Upper lobe of right lung (tissue), 1 donor: ENCODE measurements around the gene TFB1M. TPM values are rescaled to one million over a fixed set of nuclear protein-coding genes. Genes with fewer than 3 reads are reported as not detected.

Source experiments
- ATAC-seq: fragments of 200-7000 bp; cut with Tn5 transposase; one replicate; pipeline ENCODE4 v1.9.1; 2020; ENCODE audit warnings: mild to moderate bottlenecking, moderate library complexity
- DNase-seq: peaks from one replicate; pipeline ENCODE4 v3.0.0-alpha.2; 2020
- H3K27ac ChIP-seq: fragments of 200-600 bp; one replicate; pipeline ENCODE4 v1.8.0; 2022
- H3K27me3 ChIP-seq: fragments of 200-600 bp; one replicate; pipeline ENCODE4 v1.8.0; 2022; ENCODE audit warnings: mild to moderate bottlenecking
- H3K36me3 ChIP-seq: fragments of 200-600 bp; one replicate; pipeline ENCODE4 v1.8.0; 2022
- H3K4me1 ChIP-seq: fragments of 200-600 bp; one replicate; pipeline ENCODE4 v1.8.0; 2022
- H3K4me3 ChIP-seq: fragments of 200-600 bp; one replicate; pipeline ENCODE4 v1.8.0; 2022; ENCODE audit warnings: mild to moderate bottlenecking
- H3K9me3 ChIP-seq: fragments of 200-600 bp; one replicate; pipeline ENCODE4 v1.8.0; 2022
- intact Hi-C: fragments of 100-400 bp; cut with DNase I; formaldehyde crosslinking; loops from one replicate; pipeline ENCODE4 v1.11.0; 2022
- total RNA-seq: library from RNA; stranded (reverse); fragmentation: NEBNext Ultra II Directional; extraction: Animal tissue kit (Norgen Biotek cat#: 25700); gene quantifications from one replicate; pipeline ENCODE4 v1.2.1, GENCODE V29; 2021
- TF ChIP-seq, protein P1 (sequence below): fragments of 200-600 bp; IDR thresholded peaks from one replicate; pipeline ENCODE4 v1.8.0; 2022; ENCODE audit warnings: antibody characterized with exemption
- donor health status: DM: no; HTN: yes; CAD: no; lungs with severe emphysema.

Gene TFB1M
- total RNA-seq, 1 donor from 2014 or later = 18.6 TPM

DNA sequence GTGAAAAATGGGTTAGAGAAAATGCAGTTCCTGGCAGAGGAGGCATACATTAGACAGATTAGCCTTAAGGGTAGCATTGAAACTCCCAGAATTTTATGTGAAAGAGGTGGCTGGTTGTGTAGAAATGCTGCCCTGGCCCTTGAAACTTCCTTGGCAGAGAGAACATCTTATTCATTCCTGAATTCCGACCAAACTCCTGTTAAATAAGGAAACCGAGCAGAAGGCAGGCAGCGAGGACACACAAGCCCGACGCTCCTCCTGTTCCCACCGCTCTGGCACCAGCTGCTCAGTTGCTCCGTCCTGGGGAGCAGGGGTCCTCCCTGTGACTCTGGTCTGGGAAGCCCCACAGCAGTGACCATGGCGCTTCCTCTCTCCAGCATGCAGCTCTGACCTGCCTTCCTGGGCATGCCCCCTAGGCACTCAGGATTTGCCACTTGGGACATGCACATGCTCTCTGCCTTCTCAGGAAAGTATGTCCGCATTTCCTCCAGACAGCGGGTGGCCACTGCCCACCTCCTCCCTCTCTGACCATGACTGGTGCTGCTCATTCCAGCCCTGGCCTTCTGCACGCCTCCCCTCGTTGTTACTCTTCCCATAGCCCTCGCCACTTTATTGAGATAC lies 85.6 kb downstream of the TFB1M start:
- ATAC-seq = peak; percentile 25
- TF ChIP-seq, protein P1, sequence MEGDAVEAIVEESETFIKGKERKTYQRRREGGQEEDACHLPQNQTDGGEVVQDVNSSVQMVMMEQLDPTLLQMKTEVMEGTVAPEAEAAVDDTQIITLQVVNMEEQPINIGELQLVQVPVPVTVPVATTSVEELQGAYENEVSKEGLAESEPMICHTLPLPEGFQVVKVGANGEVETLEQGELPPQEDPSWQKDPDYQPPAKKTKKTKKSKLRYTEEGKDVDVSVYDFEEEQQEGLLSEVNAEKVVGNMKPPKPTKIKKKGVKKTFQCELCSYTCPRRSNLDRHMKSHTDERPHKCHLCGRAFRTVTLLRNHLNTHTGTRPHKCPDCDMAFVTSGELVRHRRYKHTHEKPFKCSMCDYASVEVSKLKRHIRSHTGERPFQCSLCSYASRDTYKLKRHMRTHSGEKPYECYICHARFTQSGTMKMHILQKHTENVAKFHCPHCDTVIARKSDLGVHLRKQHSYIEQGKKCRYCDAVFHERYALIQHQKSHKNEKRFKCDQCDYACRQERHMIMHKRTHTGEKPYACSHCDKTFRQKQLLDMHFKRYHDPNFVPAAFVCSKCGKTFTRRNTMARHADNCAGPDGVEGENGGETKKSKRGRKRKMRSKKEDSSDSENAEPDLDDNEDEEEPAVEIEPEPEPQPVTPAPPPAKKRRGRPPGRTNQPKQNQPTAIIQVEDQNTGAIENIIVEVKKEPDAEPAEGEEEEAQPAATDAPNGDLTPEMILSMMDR = no peak
- Histone ChIP-seq H3K36me3 (no peaks in the 10 kb centered on the region), H3K4me3 (no peak overlapping the region), H3K9me3 (no peaks in the 10 kb centered on the region), H3K27me3 (no peaks in the 10 kb centered on the region), H3K4me1 (no peaks in the 10 kb centered on the region), H3K27ac (no peak overlapping the region)
- no peak for DNase-seq
- intact Hi-C loops = no loop called here

DNA sequence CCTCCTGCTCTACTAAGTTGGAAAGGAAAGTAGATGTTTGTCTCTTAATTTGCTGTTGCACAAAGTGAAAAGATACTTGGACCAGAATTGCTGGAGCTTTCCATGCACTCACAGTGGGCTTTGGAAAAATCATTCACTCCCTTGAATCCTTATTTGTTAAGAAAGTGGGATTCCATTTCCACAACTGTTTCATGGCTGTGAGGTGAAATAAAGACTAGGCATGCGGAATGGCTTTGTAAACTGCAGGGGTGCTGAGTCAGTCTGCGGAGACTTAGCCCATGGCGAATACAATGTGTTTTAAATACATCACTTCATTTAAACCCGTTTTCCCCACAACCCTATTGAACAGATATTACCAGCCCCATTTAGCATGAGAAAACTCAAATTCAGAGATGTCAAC lies 87.2 kb downstream of the TFB1M start:
- intact Hi-C loops = no loop called here
- H3K4me3 ChIP-seq = no peak overlapping the region
- no peak for ATAC-seq

DNA sequence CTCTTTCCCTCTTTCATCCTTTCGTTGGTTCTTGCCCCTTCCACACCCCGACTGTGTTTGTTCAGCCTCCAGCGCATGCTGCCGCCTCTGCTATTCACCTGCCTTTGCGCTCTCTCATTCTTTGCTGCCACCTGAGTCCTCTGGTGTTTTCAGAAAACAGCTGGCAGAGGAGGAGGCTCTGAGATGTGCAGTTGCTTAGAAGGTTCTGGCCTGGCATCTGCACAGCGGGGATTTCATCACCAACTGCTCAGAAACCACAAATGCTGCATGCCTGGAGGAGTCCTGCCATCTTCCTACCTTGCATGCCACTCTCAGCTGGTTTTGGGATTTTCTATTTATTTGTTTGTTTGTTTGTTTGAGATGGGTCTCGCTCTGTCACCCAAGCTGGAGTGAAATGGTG lies 89.7 kb downstream of the TFB1M start:
- Histone ChIP-seq H3K36me3 (no peaks in the 10 kb centered on the region), H3K4me1 (no peaks in the 10 kb centered on the region), H3K4me3 (no peak overlapping the region), H3K27me3 (no peaks in the 10 kb centered on the region), H3K27ac (no peak overlapping the region), H3K9me3 (no peaks in the 10 kb centered on the region)
- DNase-seq (no peak), ATAC-seq (no peak)
- intact Hi-C loops = no loop called here
- TF ChIP-seq, protein P1 = no peak

More for the DNA sequence above, 87.2 kb downstream of the TFB1M start:
- Histone ChIP-seq H3K9me3 (no peaks in the 10 kb centered on the region), H3K27ac (no peak overlapping the region), H3K36me3 (no peaks in the 10 kb centered on the region), H3K4me1 (no peaks in the 10 kb centered on the region), H3K27me3 (no peaks in the 10 kb centered on the region)
- DNase-seq = no peak
- TF ChIP-seq, protein P1 = no peak

DNA sequence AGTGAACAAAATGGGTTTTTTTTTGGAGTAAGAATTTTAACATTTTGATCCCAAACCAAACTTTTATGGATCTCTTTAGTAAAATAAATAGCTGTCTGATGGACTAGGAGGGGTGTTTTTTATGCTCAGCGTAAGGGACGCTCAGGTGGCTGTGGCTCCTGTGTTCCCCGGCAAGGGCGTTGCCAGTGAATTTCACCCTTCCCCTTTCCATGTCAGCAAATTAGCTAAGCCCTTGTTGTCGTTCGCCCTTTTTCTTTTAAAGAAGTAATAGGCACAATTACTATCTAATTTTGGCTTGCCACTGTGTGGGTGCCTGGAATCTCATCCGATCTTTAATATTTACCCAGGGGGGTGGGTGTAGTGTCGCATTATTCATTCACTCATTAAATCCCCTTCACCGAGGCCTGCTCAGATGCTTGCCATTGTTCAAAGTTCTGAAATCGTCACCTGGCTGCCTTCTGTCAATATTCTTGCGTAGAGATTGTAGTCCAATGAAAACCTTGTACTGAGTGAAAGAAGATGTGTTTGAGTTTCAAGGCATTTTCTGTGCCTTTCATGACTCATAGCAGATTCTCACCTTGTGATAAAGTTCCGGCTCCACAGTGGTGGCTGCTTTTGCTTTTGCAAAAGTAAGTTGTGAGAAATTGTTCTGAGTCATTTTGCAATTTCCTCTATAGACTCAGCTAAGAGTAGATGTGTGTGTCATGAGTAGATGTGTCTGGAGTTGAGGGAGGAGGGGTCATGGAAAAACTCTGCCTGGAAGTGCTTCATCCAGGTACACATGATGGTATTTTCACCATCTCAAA lies 90.4 kb downstream of the TFB1M start:
- ATAC-seq (peak; percentile 49), DNase-seq (no peak)
- no peak overlapping the region for H3K4me3 ChIP-seq
- TF ChIP-seq, protein P1 = no peak
- intact Hi-C loops = no loop called here
- H3K4me1 ChIP-seq = no peaks in the 10 kb centered on the region
- H3K27me3 ChIP-seq = no peaks in the 10 kb centered on the region
- no peaks in the 10 kb centered on the region for H3K9me3 ChIP-seq
- H3K27ac ChIP-seq = no peak overlapping the region
- H3K36me3 ChIP-seq = no peaks in the 10 kb centered on the region

DNA sequence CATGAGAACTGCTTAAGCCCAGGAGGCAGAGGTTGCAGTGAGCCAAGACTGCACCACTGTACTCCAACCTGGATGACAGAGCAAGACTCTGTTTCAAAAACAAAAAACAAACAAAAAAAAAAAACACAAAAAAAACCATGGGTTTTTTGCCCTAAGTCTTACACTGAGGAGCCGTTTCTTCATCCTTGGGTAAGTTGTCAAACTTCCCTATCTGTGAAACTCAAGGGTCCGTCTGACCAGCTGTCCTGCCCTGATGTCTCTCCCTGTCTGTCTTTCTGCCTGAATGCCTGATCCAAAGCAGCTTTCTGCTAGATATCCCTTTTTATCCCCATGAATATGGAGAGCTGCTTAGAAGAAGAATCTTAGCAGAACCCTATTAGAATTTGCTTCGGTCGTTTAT lies 91.8 kb downstream of the TFB1M start:
- ATAC-seq = no peak
- intact Hi-C loops = no loop called here
- TF ChIP-seq, protein P1 = no peak

More for the DNA sequence above, 91.8 kb downstream of the TFB1M start:
- Histone ChIP-seq H3K9me3 (no peaks in the 10 kb centered on the region), H3K4me3 (no peak overlapping the region), H3K4me1 (no peaks in the 10 kb centered on the region), H3K27me3 (no peaks in the 10 kb centered on the region), H3K27ac (no peak overlapping the region), H3K36me3 (no peaks in the 10 kb centered on the region)
- no peak for DNase-seq
